SIG-M5 (cell line): ENCODE data around the gene BIN1.

Experiments
- DNase-seq: peaks from one replicate; lab custom pipeline; 2025; lab: John Stamatoyannopoulos, UW

The BIN1 gene, protein sequence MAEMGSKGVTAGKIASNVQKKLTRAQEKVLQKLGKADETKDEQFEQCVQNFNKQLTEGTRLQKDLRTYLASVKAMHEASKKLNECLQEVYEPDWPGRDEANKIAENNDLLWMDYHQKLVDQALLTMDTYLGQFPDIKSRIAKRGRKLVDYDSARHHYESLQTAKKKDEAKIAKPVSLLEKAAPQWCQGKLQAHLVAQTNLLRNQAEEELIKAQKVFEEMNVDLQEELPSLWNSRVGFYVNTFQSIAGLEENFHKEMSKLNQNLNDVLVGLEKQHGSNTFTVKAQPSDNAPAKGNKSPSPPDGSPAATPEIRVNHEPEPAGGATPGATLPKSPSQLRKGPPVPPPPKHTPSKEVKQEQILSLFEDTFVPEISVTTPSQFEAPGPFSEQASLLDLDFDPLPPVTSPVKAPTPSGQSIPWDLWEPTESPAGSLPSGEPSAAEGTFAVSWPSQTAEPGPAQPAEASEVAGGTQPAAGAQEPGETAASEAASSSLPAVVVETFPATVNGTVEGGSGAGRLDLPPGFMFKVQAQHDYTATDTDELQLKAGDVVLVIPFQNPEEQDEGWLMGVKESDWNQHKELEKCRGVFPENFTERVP

DNA sequence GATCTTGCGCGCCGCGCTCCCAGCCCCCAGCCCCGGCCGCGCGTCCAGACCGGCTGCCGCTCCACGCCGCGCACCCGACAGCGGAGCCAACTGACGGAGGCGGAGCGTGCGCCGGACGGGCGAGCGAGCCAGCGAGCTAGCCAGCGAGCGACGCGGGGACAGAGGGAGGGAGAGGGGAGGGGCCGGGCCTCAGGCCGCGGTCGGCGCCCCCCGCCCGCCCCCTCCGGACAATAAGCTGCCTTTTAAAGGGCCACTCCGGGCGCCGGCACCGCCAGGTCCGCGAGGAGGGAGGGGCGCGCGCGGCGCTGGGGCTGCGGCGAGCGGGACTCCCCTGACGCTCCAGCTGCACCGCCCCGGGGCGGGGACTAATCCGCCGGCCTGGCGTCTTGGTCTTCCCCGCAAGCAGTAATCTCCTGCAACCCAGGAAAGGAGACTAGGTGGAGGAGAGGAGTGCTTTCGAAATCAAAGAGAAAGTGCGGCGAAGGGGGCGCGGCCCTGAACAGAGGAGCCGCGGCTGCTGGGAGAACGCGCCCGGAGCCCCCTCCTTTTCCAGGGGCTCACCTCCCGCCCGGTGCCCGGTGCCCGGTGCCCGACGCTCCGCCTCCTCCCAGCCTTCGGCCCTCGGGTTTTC, at the start of gene BIN1:
Gene BIN1 (minus strand): TSS at position 164 of the 631 bp plus-strand sequence. CDS start 211 bp downstream, outside the sequence.
- DNase-seq, result peak; percentile 17

DNA sequence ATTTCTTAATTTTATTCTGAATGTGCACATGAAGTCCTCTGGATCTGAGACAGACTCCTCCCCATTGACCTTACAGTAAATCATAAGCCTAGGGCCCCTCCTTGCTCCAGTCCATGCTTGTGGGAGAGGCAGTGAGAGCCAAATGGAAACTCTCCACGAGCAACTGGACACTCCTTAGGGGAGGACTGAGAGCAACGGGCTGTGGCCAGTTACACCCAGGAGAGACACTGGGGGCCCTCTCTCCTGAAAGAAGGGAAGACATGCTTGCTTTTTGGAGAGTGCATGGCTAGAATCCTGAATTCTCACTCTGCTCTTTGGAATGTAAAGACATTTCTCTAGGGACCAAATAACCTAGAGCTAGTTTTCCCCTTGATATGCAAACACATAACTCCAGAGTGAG, 49.0 kb upstream of the BIN1 start:
- DNase-seq, result no peak

DNA sequence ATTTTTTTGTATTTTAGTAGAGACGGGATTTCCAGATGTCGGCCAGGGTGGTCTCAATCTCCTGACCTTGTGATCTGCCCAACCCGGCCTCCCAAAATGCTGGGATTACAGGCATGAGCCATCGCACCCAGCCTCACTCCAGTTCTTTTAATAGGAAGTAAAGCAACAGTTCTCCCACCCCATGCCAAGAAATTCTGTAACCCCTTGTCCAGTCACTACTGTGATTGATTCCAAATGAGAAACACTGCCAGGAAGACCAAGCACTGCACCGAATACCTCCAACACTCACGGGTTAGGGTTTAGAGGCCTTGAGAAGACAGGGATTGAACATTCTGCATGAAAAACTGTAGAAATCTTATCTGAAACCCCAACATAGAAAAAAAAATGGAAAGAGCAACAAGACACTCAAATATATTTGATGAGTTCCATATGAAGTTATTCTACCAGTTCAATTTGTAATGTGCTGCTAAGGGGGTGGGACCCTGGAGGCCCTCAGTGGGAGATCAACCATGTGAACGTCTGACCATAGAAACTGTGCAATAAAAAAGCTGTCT, 48.2 kb upstream of the BIN1 start:
- DNase-seq, result no peak

DNA sequence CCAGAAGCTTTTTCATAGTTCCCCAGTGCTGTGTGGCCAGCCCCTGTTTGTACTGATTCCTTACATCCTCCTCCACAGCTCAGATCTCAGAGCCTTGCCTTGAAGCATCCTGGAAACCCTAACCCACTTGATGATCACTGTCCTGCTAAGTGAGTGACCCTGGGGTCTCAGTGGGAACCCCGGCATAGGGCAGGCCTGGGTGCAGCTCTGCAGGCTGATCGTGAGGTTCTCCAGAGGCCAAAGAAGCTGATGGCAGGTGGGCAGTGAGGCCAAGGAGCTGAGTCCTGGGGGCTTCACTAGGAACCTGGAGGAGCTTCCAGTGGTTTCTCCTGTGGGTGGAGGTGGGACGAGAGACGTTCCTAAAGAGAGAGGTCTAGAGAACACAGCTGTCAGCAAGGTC, 47.4 kb upstream of the BIN1 start:
- no peak for DNase-seq

DNA sequence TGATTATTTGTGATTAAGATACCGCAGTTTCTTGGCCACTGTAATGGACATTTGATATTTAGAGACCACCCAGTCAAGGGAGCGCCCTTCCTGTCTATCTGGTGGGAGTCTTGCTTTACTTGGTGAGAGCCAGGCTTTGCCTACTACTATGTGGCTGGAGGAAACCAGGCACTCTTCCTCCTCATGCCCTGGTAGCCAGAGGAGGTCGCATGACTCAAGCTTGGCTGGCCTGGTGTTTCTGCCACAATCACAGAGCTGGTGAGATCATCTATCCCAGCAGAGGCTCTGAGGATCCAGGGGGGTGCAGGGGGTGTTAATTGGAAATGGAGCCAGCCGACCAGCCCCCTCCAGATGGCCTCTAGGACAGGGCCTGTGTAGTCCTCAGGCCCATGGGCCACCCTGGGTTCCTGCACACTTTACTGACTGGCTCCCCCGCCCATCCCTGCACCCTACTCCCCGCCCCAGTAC, 46.8 kb upstream of the BIN1 start:
- DNase-seq, result no peak

DNA sequence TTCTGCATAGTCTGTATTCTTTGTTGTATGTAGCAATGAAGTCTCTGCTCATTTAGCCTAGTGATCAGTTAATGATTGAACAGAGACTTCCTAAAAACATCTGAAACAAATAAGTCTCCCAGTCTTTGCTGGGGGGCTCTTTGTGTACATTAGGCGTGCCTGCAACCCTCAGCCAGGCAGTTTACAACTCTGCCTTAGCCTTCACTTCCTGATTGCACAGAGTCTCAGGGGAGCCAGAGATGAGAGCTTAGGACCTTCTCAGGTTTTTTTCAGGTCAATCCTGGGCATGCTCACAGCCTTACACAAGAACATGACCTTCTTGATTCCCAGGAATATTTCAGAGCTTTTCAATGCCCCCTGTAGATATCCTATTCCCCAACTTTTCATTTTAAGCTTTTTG, 44.0 kb upstream of the BIN1 start:
- DNase-seq, result no peak

DNA sequence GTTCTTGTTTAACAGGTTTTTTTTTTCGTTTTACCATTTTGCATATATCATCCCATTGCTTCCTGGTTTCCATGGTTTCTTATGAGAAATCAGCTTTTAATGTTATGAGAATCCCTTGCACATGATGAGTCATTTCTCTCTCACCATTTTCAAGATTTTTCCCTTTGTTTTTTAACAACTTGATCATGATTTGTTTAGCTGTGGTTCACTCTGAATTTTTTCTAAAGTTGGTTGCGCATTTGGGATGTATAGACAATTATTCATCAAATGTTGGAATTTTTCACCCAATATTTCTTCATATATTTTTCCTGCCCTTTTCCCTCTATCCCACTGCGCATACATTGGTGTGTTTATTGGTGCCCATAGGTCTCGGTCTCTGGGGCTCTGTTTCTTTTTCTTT, 42.4 kb upstream of the BIN1 start:
- no peak for DNase-seq

DNA sequence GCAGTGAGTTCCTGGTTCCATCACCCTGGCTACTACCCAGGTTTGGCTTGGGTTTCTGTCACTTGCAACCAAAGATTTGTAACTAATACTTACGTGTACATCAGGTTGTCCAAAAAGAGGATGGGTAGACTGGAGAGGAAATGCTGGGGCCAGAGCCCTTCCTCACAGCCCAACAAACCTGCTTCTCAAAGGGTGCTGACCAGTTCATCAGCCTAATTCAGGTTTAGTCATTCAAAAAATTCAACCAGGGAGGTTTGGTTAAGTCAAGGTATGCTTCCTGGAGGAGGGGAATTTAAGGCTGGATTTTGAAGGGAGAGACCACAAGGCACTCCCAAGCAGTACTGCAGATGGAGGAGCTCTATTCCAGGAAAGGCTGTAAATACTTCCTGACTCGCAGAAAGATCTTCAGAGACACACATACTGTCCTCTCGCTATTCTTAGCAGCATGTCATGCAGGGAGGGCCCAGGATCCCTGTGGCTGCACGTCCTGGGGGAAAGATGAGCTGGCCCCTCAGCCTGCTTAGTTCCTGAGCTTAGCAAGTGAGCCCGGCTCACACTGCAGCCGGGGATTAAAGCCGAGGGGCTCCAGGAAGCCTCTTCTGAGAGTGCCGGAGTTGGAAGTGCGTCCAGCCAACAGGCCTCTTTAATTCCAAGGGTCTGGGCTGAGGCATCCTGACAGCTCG, 40.0 kb upstream of the BIN1 start:
- no peak for DNase-seq

DNA sequence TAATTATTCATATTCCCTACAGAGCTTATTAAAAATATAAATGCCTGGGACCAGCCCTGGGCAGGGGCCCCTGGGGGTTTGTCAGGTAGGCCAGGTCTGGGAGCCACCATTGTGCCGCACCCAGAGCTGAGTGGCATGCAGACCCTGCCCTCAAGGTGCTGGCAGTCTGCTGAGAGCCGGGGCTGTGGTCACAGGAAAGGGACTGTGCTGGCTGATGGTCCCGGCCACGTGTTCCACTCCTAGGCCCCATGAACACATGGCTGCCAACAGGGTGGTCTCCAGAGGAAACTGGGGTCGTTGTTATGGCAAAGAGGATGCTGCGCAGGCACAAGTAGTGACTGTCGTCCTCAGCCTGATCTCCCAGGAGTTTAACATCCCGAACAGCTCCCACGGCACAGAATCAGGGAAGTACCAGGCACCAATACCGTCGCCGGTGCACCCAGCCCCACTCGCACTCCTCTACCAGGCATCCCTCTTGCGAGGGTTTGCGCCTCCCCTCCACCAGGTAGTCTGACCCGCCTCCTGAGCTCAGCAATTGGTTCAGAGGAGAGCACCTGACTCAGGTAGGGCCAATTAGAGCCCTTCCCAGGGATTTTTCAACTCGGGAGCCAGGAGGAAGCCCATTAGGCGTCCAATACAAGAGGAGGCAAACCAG, 39.2 kb upstream of the BIN1 start:
- no peak for DNase-seq

DNA sequence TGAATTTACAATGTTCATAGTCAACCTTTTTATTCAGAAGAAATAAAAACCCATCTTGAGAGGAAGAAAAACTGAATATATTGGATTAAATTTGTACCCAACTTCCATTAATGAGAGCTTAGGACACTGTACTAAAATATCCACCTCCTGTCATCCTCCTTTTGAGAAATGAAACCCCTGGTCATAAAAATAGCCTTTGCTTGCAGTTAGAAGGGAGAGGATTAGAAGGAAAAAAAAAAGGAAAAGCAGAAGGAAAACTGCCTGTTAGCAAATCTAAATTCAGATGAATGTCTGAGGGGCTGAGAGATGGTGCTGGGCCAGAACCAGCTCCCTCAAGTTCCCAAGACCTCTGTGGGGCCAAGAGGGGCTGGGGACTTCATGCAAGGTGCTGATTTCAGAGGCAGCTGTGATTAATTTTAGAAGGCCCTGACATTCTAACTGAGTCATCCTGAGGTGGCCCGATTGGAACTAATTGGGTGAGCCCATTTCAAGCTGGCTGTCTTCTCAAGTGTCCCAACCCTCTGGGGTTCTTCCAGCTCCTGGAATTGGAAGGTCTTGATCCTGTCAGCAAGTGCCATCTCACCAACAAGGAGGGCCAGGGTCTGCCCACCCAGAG, 38.4 kb upstream of the BIN1 start:
- DNase-seq, result no peak

DNA sequence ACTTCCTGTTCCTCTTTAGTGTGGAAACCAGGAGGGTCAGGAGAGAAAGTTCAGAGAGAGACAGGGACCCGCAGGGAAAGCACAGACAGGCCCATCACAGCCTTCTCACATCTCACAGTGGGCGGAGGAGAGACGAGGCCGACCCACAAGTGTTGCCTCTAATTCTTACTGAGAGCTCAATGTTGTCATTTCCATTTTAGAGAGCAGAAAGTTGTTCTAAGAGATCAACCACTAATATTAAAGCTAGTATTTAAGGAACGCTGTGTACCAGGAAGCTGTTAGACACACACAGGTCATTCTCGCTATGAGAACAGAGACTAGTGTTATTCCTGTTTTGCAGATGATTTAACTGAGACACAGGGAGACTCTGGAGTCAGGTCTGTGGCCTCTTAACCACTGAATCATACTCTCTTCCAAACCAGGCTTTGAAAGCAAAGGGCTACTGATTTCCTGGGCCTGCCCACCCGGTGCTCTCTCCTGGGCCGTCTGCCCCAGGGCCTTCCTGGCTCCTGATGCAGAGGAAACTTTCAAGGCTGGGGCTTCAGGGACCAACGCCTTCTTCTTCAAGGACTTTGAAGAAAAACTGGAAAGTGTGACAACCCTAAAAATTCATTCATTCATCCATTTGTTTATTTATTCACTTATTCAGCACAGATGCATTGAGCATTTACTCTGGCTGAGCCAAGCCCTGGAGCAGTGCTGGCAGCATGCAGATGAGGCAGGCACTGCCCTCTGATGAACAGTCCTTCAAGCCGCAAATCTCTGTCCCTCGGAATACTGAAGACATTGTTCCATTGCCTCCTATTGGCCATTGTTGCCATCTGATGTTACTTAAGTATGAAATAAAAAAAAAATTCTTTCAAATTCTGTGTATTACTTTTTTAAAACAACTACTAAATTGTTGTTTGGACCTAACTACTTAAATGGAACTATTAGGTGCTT, 37.2 kb upstream of the BIN1 start:
- no peak for DNase-seq

DNA sequence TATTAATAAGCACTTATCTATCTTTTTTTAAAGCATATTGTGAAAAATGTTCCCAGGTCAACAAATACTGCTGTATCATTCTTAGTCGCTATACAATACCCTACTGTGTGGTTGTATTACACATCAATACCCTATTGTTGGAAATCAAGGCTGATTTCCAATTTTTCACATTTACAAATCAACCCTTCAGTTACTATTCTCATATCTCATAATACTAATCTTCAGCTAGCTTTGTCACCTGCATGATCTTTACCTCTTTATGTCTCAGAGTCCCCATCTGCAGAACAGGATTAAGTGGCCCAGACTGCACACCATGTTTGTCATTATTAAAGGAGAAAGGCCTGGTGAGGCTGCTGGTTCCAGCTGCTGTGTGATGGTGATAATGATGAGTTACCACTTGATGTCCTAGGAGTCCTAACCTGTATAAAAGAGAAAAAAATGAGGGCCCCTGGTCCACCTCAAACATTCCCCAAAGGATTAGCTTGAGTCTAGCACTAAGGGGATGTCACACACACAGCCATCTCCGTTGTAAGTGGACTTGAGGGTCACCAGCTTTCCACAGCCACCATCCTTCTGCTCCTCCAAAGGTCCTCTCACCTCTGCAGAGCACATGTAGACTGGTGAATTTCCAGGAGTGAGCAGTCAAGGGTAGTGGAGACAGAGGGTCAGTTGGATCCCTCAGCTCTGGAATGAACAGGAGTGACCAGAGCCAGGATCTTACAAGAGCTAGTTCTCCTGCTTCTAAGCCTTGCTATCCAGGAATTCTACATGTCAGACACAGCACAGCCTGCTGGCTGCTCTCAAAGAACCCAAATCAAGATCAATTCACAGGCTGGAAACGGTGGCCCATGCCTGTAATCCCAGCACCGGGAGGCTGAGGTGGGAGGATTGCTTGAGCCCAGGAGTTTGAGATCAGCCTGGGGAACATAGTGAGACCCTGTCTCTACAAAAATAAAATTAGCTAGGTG, 36.0 kb upstream of the BIN1 start:
- no peak for DNase-seq

DNA sequence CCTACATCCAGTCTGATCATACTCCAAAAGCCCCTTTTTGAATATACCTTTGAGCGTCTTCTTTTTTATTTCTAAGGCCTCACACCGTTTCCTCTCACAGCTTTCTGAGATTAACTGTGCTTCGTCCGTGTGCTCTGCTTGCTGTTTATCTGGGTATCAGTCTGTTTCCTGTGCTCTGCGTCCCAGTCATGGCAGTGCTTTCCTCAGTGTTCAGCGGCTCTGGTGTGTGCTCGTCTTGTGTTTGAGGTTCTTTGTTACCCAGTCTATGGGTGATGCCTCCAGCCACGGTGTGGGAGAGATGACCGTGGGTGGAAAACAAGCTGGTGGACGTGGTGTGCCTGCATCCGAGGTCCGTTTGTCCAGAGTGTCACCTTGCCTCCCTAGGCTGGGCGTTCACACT, 33.6 kb upstream of the BIN1 start:
- DNase-seq, result no peak

DNA sequence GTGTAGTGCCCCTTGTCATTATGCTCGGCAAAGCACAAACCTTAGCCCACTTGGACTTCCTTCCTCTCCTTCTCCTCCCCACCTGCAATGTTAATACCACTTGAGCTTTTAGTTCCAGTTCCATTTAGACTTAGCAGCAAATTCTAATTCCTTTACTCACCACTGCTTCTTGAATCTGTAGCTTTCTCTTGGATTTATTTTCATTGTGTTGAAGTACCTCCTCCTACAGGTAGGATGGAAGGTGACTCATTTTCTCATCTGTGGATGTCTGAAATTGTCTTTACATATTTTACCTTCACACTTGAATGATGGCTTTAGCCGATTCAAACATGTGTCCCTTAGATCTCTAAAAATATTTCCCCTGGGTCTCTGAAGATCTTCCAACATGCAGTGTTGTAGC, 32.8 kb upstream of the BIN1 start:
- no peak for DNase-seq

DNA sequence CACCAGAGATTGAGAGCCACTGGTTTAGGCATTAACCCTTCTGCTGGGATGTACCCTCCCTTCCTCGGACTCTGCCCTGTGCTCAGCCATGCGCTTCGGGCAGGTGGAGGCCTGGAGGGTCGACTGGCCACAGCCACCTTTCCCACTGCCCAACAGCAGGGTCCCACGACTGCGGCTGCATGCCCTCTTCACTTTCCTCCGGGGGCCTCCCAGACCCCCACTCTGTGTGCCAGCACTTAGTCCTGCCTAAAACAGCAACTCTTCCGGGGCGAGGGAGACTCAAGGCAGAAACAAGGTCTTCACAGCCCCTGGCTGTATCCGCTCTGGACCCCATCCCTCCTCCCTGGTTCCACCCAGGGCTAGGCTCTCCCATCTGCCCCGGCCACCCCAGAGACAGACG, 31.3 kb upstream of the BIN1 start:
- DNase-seq, result no peak

DNA sequence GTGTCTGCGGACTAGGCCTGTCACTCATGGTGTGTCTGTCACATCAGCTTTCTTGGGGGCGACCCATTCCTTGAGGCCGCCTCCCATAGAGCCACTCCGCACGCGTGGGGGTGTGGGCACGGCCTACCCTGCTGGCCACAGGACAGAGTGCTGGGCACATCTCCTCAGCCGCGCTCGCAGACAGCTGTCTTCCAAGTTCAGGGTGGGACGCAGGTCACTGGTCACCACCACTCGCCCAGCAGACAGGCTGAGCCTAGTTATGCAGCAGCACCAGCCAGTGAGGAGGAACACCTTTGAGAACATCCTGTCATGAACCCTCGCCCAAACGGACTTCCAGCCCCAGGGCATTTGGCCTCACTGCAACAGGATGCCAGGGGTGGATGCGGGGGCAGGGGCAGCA, 30.8 kb upstream of the BIN1 start:
- DNase-seq, result no peak

DNA sequence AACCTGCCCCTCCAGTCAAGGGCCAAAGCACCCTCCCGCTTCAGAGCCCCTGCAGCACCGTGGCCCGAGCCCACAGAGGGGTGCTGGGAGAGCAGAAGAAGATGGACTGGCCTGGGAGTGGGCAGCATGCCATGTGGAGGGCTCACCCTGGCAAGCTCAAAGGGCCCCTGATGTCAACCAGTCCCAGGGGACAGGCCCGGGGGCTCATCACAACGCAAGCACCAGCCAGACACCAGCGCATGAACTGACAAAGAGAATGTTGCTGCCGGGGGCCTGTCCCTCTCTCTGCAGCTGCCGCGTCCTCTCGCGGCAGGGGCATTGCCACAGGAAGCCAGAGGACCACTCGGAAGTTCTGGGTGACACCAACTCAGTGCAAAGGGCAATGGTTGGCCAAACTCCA, 30.3 kb upstream of the BIN1 start:
- no peak for DNase-seq

DNA sequence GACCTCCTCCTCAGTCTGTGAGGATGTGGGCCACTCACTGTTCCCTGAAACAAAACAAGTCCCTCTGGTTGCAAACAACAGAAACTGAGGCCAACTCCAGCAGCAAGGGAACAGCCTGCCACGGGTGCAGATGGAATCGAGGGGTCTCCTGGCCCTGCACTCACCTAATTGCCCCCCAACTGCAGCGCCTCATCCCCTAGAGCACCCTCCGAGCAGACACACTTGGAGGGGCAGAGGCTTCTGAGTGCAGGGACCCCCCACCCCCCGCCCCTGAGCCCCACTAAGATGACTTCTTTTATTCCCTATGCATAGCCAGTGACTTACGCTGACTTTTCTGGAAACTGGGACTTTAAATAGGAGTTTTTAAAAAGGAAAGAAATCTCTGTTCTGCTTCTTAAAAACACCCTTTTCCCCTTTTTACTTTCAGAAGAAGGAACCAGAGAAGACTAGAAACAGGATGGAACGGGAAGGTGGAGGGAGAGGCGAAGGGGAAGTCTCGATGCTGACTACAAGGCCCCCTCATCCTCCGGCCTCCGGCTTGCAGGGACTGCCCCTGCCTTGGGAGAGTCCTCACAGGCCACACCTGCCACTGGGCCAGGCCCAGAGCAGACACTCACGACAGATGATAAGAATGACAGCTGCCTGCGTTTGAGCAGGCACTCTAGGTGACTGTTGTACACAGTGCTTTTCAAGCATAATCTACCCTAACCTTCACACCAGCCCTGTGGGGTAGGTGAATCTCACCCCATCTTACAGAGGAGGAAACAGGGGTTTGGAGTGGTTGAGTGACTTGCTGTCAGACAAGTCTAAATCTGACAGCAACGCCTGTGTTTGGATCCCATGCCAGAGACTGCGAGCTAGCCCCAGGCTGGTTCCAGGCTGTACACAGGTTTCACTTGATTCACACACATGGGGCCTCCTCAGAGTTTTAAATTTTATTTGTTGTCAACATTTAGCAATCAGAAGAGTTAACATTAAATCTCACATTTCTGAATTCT, 28.2 kb upstream of the BIN1 start:
- DNase-seq, result no peak
